Stimulated activated CD4-positive, alpha-beta T cell treated with anti-CD3 and anti-CD28 coated beads, TNF-alpha, amount 100 ng/mL, for 4 hours (primary cell): Measurements from ENCODE around the gene RUFY1.

ENCODE experiments used
- DNase-seq, 3 experiments: peaks; one replicate each; pipeline ENCODE4 v3.0.0-alpha.2; 2020; ENCODE audit warnings: low read depth in 3 of 3

Gene RUFY1

DNA sequence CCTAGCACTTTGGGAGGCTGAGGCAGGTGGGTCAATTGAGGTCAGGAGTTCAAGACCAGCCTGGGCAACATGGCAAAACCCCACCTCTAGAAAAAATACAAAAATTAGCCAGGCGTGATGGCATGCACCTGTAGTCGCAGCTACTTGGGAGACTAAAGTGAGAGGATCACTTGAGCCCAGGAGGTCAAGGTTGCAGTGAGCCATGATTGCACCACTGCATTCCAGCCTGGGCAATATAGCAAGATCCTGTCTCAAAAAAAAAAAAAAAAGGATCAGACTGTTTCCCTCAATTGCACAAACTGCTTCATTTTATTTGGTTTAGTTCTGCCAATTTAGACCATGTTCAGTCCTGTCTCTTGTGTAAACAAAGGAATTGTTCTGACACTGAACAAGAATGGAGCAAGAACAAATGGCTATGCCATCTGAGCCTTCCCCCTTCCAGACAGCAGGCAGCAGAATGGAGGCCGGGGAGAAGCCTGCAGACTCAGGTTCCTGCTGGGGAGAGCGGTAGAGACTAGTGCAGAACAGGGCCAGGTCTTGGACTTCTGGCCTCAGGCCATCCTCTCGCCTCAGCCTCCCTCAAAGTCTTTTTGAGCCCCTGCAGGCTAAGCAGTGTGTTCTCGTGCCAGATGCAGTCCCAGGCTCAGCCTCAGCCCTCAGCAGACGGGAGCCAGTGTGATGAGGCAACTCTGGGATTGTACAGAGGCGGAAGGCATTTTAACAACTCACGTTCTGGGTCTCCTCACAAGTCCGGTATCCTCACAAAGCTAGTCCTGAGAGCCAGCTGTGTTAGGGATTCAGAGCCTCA lies 54.9 kb downstream of the RUFY1 start:
- no peak for DNase-seq

GRCh38 chr5:179606071-179606909 lies 55.9 kb downstream of the RUFY1 start:
- no peak for DNase-seq

DNA sequence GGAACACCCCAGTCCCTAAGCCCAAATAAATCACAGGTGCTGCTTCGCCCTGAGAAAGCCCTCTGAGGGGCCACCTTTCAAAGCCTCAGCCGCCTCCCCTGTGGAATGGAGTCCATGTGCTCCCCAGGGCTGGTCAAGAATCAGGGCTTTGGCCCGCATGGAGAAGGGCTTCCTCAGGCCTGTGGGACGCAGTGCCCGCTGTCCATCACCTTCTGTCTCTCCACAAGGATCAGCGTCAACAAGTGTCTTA lies 56.5 kb downstream of the RUFY1 start:
- no peak for DNase-seq

DNA sequence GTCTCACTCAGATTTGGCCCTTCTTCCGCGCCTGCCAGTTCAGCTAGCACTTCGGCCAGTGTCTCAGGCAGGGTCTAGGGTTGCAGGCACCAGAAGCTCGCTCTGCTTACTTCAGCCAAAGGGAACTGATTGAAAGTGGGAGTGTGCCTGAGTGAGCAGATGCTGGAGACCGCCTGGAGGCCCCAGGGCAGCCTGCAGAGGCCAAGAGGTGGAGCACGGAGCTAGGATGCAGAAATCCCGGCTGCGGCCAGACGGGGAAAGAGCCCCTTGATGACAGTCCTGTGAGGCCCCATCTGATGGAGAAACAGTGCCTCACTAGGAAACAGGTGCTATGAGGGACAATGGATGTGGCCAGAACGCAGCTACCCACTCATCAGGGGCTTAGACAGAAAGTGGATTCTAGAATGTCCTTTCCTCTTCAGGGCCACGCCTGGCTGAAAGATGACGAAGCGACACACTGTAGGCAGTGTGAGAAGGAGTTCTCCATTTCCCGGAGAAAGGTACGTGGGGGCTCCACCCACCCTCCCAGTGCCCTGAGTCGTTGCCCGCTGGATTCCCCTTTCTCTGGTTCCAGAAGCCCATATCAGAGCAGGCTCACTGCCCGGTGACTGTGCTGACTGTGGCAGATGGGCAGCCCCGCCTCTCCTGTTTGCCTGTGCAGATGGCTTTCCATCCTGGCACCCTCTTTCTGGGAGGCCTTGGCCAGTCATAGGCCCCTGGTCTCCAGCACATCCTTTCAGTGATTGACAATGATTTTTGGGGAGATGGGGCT lies 57.0 kb downstream of the RUFY1 start:
- no peak for DNase-seq

GRCh38 chr5:179608131-179608581 lies 57.8 kb downstream of the RUFY1 start:
- DNase-seq, result no peak

GRCh38 chr5:179609834-179610108 lies 59.4 kb downstream of the RUFY1 start:
- no peak for DNase-seq

DNA sequence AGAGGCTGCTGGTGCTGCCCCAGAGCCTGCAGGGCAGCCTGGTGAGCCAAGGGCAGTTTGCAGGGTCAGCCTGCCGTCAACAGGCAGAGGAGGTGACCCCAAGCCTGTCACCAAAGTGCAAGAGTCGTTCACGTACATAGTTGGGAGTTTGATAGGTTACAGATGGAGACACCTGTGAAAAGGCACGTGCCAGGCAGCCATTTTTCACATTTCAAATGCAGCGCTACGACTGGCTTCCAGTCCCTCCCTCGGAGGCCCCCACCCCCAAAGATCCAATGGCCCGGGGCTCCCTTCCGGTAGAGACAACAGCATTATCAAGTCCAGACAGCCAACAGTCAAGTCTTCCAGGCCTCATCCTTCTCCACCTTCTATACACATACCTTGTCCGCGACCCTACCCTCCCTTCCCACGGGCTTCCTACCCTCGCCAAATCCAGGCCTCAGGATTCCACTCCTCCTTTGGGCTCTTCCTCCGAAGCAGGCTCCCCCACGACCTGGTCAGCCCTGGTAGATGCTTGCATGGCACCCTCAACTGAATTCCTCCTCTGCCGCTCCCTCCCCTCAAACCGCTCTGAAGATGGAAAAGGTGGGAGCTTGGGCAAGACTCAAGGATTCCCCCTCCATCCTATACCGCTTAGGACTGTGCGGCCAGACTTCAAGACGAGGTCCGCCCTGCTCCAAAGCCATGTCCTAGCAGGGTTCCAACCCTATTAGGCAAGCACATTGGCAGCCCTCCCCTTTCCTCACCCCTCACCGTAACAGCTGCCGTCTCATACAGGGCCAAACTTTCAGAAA lies 60.0 kb downstream of the RUFY1 start:
- DNase-seq, result no peak

GRCh38 chr5:179610903-179611265 lies 60.5 kb downstream of the RUFY1 start:
- no peak for DNase-seq

DNA sequence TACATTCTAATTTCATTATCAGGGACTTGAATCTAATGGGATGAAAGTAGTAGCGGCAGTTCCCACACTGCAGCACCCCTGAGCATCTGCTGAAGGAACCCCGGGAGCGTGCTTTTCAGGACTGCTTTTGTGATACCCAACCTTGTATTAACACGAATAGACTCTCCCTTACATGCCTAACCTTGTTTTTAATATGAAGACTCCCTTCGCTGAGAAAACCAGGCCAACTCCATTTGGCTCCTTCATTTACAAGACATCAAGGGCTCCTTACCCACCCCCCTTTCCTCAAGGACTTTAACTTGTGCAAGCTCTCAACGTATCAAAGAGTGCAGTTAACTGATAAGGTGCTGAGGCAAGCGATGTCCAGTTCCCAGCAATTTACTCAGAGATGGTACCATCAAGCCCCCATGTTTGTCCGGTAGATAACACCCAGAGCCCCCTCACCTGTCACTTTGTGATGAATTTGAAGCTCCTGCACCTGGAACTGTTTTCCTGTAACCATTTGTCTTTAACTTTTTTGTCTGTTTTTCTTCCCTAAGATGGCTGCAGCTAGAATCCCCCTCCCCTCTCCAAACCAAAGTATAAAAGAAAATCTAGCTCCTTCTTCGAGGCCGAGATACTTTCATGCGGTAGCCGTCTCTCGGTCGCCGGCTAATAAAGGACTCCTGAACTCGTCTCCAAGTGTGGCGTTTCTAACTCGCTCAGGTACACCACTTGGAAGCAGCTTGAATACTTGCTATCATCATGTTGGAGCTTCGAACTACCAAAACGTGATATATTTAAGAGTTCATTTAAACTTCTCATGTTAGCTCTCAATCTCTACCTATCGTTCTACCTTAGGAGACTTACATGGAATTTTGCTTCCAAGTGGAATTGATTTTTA lies 62.5 kb downstream of the RUFY1 start:
- no peak for DNase-seq

DNA sequence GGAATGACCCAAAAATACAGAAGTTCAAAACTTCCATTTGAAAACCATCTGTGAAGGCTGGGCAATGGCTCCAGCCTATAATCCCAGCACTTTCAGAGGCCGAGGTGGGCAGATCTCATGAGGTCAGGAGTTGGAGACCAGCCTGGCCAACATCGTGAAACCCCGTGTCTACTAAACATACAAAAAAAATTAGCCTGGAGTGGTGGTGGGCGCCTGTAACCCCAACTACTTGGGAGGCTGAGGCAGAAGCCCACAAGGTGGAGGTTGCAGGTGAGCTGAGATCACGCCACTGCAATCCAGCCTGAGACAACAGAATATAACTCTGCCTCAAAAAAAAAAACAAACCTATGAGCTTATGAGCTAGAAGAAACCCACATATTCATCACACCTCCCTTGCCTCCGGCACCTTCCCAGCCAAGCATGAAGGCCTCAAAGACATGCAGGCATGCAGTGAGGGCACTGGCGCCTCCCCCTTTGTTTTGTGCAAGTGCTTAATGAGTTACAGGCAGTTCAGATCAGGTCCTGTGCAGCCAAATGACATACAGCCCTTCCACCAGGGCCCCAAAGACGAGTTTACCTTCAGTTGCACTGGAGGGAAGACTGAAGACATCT lies 63.2 kb downstream of the RUFY1 start:
- no peak for DNase-seq

- DNase-seq, result no peak
Measured at GRCh38 chr5:179614745-179615144, 64.4 kb downstream of the RUFY1 start.

DNA sequence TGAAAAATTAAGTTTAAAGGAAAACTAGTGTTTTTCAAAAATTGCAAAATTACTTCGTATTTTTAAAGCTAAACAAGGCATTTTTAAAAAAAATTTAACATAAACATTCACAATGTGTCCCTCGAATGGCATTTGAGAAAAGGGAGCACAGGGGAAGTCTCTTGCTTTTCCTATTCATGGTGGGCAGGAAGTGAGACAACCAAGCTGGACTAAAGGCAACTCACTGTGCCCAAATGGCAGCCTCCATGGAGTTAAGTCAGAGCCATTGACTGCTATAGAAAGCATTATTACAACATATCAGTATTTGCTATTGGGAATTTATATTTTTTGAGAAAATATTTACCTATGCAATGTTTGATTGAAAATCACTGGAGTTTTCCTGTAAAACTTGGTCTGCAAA lies 64.8 kb downstream of the RUFY1 start:
- DNase-seq, result no peak

DNA sequence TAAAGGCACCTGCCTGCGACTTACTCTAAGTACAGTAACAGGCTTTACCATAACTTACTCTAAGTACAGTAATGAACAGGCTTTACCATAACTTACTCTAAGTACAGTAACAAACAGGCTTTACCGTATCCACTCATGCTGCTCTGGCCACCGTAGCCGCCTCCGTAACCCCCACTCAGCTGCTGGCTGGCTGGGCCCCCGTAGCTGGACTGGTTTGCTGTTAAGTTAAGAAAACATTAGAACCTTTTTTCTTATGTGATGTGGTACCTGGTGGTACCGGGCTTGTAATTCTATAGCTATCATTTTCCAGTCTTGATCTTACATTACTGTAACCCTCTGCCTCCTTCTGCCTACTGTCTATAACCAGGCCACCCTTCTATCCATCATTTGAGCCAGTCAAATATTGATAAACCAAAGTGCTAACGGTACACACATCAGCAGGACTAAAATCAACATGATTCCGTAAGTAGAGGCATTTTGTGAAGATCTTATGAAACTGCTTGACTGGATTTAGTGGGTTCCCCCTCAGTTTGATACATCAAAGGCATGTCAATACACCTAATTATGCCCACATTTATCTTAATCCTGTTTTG lies 65.7 kb downstream of the RUFY1 start:
- no peak for DNase-seq

GRCh38 chr5:179617930-179618329 lies 67.6 kb downstream of the RUFY1 start:
- no peak for DNase-seq

GRCh38 chr5:179618923-179619554 lies 68.7 kb downstream of the RUFY1 start:
- no peak for DNase-seq

DNA sequence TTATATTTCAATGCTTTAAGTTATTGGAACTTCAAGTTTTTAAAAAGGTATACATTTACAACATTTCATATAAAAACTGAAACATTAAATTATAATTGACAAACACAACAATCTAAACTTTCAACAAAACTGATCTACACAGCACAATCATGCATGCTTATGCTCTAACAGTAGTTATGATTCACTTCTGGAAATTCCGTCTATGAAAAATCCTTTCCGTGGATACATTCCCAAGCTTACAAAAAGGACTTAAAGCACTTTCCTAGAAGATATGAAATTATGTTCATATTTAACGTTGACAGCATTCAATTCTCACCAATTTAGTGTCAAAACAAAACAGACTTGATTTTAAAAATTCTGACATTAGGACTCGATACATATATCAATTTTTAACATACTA lies 69.4 kb downstream of the RUFY1 start:
- DNase-seq, result no peak

- DNase-seq, result no peak
Measured at GRCh38 chr5:179620293-179620692, 69.9 kb downstream of the RUFY1 start.

GRCh38 chr5:179620703-179621350 lies 70.5 kb downstream of the RUFY1 start:
- DNase-seq, result no peak

GRCh38 chr5:179621551-179622214 lies 71.3 kb downstream of the RUFY1 start:
- no peak for DNase-seq
